HCT116 (cell line): ENCODE results near the gene SCFD1.

ENCODE experiments used
- CTCF ChIP-seq, 3 experiments: fragments of 200-600 bp in 1 of 3; sonication (generic) in 1 of 3; IDR thresholded peaks in 2 of 3; conservative IDR thresholded peaks in 1 of 3; 2 replicates each; pipeline ENCODE4 v1.5.1; 2012 to 2017; ENCODE audit warnings: low read depth in 2 of 3, low read length in 2 of 3, antibody characterized with exemption in 1 of 3, borderline replicate concordance in 1 of 3, control low read depth in 1 of 3, mild to moderate bottlenecking in 1 of 3, mixed read lengths in 1 of 3, mixed run types in 1 of 3, moderate library complexity in 1 of 3; ENCODE audit not compliant: insufficient read depth in 1 of 3
- EZH2 ChIP-seq: fragments of 200-600 bp; sonication (generic); IDR thresholded peaks from 2 replicates; pipeline ENCODE4 v1.6.1; 2017; ENCODE audit warnings: antibody characterized with exemption, mixed run types
- FOSL1 ChIP-seq: IDR thresholded peaks from 2 replicates; pipeline ENCODE4 v1.6.1; 2012; ENCODE audit warnings: low read depth
- MAX ChIP-seq: IDR thresholded peaks from 2 replicates; pipeline ENCODE4 v1.6.1; 2012
- POLR2A ChIP-seq: IDR thresholded peaks from 2 replicates; pipeline ENCODE4 v1.7.0; 2011; ENCODE audit warnings: borderline replicate concordance; ENCODE audit not compliant: insufficient read depth, insufficient read length; ENCODE audit errors: extremely low read depth
- SIN3A ChIP-seq: IDR thresholded peaks from 2 replicates; pipeline ENCODE4 v1.6.1; 2012; ENCODE audit warnings: low read depth
- YY1 ChIP-seq: IDR thresholded peaks from 2 replicates; pipeline ENCODE4 v1.6.1; 2011; ENCODE audit warnings: low read length, low read depth, moderate library complexity, mild to moderate bottlenecking; ENCODE audit not compliant: insufficient replicate concordance; ENCODE audit errors: extremely low read depth

- TF ChIP-seq CTCF (IDR thresholded peaks at IDR 0.05 in 2 of 3, conservative IDR thresholded peaks at IDR 0.05 in 1 of 3; ENCODE audit: borderline replicate concordance in 1 of 3, insufficient read depth in 1 of 3, low read depth in 2 of 3, low read length in 2 of 3), result peak; percentile 37 to 85 (median 80); a peak in 5 of 6 replicates
- no peak for TF ChIP-seq POLR2A
- no peak for TF ChIP-seq EZH2
- no peak for TF ChIP-seq FOSL1
- TF ChIP-seq SIN3A, result no peak
- TF ChIP-seq MAX, result no peak
- TF ChIP-seq YY1, result no peak
These were observed 34.1 kb downstream of the SCFD1 start for GRCh38 chr14:30656190-30656632.
